T-helper 2 cell (primary cell): Measurements from ENCODE around the gene SGMS1.

ENCODE experiments used
- DNase-seq, 5 experiments: peaks; one replicate each; pipeline versions ENCODE4 v3.0.0 to v3.0.0-alpha.2; 2012 to 2022

SGMS1 gene

DNA sequence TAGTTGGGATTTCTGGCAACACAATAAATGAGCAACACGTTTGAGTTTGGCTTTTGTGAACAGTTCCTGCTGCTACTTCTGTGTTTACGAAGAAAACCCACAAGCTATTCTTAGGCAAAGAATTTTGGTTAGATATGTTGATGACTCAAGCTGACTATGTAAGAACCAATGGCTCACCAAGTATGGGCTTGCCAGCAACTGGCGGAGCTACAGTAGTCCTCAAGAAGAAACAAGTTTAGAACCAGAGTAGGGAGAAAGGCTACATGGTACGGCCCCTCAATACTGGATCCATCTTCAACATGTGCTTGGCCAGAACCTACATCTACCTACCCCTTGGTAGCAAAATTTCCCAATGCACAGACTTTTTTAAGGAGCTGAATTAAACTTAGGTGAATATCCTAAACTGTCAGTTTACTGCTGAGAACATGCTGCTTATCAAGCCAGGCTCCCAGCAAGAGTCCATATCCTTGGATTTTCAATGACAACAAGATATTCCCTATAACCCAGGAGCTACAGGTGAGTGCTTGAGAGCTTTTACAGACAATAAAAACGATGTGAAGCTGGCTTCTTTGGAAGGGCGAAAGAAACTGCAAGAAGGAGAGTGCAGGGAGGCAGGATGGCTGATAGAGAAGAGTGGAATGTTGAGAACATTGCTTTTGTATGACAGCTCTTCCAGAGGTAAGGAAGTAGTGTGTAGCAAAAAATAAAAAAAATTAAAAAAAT is 298.1 kb downstream of the SGMS1 start:
- peak in 1 of 5 experiments; percentile 69 for DNase-seq

GRCh38 chr10:50324680-50325393 is 298.9 kb downstream of the SGMS1 start:
- no peak for DNase-seq

GRCh38 chr10:50324046-50324445 is 299.7 kb downstream of the SGMS1 start:
- no peak for DNase-seq

GRCh38 chr10:50322077-50322476 is 301.7 kb downstream of the SGMS1 start:
- peak in 2 of 5 experiments; percentile 7 to 41 for DNase-seq

DNA sequence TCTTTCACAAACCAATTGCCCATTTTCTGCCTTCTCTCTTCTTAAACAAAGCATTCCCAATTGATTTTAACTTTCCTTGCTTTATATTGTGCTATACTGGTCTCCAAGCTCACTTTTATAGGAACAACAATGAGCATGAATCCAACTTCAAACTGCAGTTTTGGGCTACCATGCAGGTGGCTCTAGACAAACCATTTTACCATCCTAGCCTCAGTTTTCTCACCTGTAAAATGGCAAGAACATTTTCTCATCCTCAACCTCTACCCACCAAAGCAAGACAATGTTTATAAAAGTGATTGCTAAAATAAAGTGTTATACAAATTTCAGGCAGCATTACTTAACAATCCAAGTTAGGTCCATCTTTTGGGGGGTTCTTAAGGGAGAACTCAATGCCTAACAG is 305.6 kb downstream of the SGMS1 start:
- DNase-seq: no peak

DNA sequence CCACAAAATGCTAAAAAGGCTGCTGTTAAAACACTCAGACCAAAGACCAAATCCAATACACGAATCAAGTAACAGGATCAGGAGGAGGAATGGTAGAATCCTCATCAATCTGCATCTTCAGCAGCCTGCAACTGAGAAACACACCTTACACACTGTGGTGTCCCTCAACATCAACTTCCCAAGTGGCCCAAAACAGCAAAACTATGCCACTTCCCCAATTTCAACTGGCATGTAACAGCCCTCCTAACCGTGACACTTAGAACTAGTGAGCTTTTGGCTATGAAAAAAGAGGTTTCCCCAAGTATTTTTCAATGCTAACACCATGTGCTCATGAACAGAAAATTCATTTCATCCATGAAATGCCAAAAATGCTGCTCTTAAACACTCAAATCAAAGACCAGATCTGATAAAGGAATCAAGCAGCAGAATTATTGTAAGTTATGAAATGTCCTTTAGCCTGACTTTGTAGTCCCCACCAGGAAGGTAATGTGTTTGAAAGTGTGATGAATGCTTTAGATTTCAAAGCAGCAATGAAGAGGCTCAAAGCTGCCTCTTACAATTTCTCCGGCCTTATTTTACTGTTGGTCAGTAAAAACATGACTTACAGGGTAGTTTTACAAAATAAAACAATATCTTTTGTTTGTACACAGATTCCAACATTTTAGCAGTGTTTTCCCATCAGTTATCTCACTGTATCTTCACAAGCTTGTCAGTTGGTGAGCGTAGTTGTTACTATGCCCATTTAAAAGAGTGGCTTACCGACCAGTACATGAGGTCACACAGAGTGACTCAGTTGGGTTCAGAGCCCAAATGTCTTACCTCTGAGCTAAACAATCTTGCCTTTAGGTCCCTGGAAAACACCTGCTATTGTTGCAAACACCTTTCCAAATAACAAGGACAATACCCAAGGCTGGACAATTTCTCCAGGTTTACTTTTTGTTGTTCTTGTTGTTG is 306.8 kb downstream of the SGMS1 start:
- DNase-seq: no peak

- no peak for DNase-seq
Measured at GRCh38 chr10:50316174-50316573, 307.6 kb downstream of the SGMS1 start.

DNA sequence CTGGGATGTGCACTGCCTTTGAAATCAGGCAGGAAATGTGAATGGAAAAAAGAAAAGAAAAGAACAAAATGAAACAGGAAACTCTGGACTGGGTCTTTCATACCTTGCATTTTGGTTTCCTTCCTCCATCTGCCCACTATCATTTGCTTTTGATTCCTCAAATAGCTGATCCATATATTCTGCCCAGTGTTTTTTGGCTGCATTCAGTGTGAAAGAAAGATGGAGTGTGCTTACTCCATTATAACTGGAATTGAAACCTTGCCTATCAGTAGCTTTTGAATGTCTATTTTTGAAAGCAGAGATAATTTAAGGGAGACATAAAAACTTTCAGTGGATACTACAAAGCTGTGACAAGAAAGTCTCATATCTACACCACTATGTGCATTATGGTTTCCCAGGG is 308.3 kb downstream of the SGMS1 start:
- no peak for DNase-seq

DNA sequence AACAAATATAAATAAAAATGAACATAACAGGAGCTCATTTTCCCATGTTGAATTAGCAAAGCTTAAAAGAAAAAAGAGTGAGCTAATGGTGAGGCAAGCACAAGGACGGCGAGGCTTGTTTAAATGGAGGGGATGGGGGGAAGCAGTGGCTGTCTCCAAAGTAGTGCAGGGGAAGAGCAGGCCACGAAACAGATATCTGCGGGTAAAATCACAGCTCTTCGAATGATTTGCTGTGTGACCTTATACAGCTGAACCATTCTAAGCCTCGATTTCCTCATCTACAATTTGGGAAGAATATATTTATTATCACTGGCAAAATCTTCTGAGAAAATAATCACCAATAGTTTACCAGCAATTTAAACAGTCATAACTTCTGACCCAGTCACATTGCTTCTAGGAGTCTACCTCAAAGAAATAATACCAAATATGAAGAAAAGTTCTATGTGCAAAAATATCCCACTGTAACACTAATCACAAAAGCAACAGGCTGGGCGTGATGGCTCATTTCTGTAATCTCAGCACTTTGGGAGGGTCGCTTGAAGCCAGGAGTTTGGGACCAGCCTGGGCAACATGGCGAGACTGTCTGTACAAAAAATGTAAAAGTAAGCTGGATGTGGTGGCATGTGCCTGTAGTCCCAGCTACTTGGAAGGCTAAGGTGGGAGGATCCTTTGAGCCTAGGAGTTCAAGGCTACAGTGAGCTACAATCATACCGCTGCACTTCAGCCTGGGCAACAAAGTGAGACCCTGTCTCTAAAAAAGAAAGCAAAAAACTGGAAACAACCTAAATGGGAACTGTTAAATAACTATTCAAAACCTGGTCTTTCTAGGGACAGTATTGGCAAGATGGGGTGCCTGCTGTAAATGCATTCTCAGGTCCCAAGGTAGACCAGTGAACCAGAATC is 309.3 kb downstream of the SGMS1 start:
- DNase-seq: no peak

GRCh38 chr10:50312464-50313437 is 311.0 kb downstream of the SGMS1 start:
- no peak for DNase-seq

GRCh38 chr10:50310560-50311174 is 313.1 kb downstream of the SGMS1 start:
- DNase-seq: peak in 2 of 5 experiments; percentile 6 to 22

GRCh38 chr10:50309342-50309741 is 314.4 kb downstream of the SGMS1 start:
- no peak for DNase-seq

GRCh38 chr10:50304660-50305059 is 319.1 kb downstream of the SGMS1 start:
- no peak for DNase-seq

GRCh38 chr10:50299948-50300669 is 323.6 kb downstream of the SGMS1 start:
- DNase-seq: no peak

DNA sequence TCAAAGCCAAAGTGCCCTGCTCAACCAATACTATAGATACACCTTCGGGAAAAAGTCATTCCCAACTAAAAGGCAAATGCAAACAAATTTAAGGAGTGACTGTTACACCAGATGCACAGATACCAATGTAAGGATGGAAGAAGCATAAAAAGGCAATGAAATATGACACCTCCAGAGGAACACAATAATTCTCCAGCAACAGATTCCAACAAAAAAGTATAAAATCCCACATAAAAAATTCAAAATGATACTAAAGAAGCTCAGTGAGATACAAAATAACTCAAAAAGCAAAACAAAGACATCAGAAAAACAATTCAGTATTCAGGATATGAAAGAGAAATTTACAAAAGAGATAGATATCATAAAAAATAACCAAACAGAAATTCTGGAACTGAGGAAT is 328.4 kb downstream of the SGMS1 start:
- DNase-seq: no peak

- no peak for DNase-seq
Measured at GRCh38 chr10:50294582-50294981, 329.2 kb downstream of the SGMS1 start.

DNA sequence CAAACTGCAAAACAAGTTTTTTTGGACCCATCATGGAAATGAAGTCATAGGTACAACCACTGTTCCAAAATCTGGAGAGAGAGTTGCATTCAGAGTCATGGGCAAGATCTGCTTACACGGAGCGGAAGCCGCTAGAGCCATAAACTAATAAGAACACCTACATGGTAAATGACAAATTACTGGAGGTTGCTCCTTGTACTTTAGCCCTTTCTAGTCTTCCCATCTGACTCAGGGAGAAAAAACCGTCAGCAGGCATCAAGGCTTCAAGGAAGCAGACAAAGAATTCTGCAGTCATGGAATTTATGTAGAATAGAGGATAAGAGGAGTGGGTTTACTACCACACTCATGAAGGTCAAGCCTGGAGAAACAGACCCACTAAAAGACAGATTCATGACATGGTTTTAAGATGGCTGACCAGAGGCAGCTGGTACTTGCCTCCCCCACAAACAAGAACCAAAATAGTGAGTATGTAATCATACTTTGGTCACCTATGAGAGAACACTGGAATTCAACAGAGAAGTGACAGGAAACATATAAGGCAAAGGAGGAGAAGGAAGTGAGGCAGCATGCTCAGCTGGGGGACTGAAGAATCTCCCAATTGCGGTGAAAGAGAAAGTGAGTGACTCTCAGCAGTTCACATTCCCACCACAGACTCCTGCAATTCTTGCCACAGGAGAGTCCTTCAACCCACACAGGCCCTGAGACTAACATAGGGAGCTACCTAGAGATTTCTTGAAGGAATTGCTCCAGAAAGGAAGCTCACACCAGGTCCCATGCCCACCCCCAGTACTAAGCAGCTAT is 330.0 kb downstream of the SGMS1 start:
- DNase-seq: no peak

DNA sequence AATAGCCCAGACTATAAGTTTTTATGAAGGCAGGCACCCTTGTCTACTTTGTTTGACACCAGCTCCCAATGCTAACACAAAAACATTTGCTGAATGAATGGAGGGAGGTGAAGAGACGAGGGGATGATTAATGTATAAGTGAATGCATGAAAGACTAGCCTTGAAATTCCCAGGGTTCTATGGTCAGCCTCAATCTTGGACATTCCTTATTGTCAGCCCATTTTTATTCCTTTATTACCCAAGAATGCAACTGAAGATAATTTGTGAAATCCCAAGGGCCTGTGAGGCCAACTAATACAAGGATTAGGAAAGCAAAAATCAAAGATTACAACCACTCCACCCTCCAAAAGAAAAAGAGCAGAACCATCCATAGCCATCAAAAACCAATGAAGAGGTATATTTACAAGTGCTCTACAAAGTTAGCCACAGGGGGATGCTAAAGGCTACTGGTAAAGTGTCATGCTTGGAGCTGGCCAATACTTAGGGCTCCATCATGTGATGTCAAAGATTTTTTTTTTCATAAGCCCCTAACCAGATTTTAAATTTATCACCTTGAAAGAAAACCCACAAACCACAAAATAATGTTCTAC is 332.4 kb downstream of the SGMS1 start:
- DNase-seq: peak in 1 of 5 experiments; percentile 19
